H1 (cell line): ENCODE data around the gene VPS26A. TPM values are rescaled to one million over a fixed set of nuclear protein-coding genes. Genes with fewer than 3 reads are reported as not detected.

Experiments used
- KDM4A ChIP-seq: IDR thresholded peaks from one replicate; pipeline ENCODE4 v1.7.1; 2012; ENCODE audit warnings: low read depth, mild to moderate bottlenecking, moderate library complexity, low read length, inconsistent platforms; ENCODE audit not compliant: severe bottlenecking
- polyA plus RNA-seq, 7 experiments: library from polyadenylated mRNA; depleted of rRNA in 3 of 7; stranded (reverse) in 5 of 7; unstranded in 2 of 7; fragments of >200 nt in 5 of 7; fragments of 200-250 nt in 2 of 7; gene quantifications; 1 replicate in 5 of 7; 2 replicates in 1 of 7; 4 replicates in 1 of 7; pipeline versions ENCODE4 v1.2.1 to v1.2.3, GENCODE V29; 2011 to 2013; ENCODE audit warnings: missing spikeins in 2 of 7, mixed read lengths in 2 of 7
- total RNA-seq: library from RNA; stranded (reverse); fragmentation: NEBNext Ultra II Directional; extraction: Animal tissue kit (Norgen Biotek cat#: 25700); gene quantifications from 2 replicates; pipeline ENCODE4 v1.2.1, GENCODE V29; 2021
- TF ChIP-seq, protein P1 (sequence below): fragments of 300-600 bp; sonication (generic); IDR thresholded peaks from 2 replicates; pipeline ENCODE4 v1.7.1; 2012; ENCODE audit warnings: low read length, moderate library complexity, mild to moderate bottlenecking, inconsistent platforms; ENCODE audit not compliant: insufficient replicate concordance

The VPS26A gene
- total and polyA plus RNA-seq, 2 of the 8 experiments (the other 6 are each of a cell fraction or from before 2014, with no cell fraction given) = 10.7 to 44.8 TPM

DNA sequence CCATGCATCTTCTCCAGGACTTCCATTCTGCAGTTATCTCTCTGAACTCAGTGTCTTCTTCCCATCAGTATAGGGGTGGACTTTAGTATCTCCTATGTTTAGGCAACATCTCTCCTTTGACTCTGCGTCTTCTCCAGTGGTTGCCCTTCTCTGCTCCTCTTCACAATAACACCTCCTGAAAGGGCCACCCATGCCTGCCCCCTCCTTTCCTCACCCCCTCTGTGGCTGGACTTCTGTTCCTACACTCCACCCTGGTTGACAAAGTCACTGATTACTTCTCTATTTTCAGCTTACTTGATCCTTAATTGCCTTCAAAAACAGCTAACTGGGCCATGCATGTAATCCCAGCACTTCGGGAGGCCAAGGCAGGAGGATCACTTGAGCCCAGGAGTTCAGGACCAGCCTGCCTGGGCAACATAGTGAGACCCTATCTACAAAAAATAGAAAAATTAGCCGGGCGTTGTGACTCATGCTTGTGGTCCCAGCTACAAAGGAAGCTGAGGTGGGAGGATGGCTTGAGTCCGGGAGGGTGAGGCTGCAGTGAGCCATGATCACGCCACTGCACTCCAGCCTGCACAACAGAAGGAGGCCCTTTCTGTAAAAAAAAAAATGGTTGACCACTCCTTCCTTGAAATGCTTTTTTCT, 22.4 kb upstream of the VPS26A start (continued):
- TF ChIP-seq, protein P1, sequence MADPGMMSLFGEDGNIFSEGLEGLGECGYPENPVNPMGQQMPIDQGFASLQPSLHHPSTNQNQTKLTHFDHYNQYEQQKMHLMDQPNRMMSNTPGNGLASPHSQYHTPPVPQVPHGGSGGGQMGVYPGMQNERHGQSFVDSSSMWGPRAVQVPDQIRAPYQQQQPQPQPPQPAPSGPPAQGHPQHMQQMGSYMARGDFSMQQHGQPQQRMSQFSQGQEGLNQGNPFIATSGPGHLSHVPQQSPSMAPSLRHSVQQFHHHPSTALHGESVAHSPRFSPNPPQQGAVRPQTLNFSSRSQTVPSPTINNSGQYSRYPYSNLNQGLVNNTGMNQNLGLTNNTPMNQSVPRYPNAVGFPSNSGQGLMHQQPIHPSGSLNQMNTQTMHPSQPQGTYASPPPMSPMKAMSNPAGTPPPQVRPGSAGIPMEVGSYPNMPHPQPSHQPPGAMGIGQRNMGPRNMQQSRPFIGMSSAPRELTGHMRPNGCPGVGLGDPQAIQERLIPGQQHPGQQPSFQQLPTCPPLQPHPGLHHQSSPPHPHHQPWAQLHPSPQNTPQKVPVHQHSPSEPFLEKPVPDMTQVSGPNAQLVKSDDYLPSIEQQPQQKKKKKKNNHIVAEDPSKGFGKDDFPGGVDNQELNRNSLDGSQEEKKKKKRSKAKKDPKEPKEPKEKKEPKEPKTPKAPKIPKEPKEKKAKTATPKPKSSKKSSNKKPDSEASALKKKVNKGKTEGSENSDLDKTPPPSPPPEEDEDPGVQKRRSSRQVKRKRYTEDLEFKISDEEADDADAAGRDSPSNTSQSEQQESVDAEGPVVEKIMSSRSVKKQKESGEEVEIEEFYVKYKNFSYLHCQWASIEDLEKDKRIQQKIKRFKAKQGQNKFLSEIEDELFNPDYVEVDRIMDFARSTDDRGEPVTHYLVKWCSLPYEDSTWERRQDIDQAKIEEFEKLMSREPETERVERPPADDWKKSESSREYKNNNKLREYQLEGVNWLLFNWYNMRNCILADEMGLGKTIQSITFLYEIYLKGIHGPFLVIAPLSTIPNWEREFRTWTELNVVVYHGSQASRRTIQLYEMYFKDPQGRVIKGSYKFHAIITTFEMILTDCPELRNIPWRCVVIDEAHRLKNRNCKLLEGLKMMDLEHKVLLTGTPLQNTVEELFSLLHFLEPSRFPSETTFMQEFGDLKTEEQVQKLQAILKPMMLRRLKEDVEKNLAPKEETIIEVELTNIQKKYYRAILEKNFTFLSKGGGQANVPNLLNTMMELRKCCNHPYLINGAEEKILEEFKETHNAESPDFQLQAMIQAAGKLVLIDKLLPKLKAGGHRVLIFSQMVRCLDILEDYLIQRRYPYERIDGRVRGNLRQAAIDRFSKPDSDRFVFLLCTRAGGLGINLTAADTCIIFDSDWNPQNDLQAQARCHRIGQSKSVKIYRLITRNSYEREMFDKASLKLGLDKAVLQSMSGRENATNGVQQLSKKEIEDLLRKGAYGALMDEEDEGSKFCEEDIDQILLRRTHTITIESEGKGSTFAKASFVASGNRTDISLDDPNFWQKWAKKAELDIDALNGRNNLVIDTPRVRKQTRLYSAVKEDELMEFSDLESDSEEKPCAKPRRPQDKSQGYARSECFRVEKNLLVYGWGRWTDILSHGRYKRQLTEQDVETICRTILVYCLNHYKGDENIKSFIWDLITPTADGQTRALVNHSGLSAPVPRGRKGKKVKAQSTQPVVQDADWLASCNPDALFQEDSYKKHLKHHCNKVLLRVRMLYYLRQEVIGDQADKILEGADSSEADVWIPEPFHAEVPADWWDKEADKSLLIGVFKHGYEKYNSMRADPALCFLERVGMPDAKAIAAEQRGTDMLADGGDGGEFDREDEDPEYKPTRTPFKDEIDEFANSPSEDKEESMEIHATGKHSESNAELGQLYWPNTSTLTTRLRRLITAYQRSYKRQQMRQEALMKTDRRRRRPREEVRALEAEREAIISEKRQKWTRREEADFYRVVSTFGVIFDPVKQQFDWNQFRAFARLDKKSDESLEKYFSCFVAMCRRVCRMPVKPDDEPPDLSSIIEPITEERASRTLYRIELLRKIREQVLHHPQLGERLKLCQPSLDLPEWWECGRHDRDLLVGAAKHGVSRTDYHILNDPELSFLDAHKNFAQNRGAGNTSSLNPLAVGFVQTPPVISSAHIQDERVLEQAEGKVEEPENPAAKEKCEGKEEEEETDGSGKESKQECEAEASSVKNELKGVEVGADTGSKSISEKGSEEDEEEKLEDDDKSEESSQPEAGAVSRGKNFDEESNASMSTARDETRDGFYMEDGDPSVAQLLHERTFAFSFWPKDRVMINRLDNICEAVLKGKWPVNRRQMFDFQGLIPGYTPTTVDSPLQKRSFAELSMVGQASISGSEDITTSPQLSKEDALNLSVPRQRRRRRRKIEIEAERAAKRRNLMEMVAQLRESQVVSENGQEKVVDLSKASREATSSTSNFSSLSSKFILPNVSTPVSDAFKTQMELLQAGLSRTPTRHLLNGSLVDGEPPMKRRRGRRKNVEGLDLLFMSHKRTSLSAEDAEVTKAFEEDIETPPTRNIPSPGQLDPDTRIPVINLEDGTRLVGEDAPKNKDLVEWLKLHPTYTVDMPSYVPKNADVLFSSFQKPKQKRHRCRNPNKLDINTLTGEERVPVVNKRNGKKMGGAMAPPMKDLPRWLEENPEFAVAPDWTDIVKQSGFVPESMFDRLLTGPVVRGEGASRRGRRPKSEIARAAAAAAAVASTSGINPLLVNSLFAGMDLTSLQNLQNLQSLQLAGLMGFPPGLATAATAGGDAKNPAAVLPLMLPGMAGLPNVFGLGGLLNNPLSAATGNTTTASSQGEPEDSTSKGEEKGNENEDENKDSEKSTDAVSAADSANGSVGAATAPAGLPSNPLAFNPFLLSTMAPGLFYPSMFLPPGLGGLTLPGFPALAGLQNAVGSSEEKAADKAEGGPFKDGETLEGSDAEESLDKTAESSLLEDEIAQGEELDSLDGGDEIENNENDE = no peak
- no peak for TF ChIP-seq KDM4A
